ENCODE data around the gene PPP2R2B.

Gene PPP2R2B

DNA sequence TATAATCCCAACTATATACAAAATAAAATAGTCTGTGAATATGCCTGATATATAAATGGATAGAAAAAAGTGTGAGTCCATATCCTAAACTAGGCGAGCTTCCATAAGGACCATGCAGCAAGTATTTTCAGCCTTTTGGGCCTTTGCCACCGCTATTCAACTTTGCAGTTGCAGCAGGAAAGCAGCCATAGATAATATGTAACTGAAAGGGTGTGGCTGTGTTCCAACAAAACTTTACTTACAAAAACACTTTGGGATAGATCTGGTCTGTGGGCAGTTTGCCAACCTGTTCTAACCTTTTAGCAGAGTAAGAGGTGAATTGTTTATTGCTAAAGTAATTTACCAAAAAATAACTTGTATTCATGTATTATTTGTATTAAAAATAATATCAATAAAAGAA lies 234.8 kb downstream of the PPP2R2B start:
- TF ChIP-seq, protein P1, sequence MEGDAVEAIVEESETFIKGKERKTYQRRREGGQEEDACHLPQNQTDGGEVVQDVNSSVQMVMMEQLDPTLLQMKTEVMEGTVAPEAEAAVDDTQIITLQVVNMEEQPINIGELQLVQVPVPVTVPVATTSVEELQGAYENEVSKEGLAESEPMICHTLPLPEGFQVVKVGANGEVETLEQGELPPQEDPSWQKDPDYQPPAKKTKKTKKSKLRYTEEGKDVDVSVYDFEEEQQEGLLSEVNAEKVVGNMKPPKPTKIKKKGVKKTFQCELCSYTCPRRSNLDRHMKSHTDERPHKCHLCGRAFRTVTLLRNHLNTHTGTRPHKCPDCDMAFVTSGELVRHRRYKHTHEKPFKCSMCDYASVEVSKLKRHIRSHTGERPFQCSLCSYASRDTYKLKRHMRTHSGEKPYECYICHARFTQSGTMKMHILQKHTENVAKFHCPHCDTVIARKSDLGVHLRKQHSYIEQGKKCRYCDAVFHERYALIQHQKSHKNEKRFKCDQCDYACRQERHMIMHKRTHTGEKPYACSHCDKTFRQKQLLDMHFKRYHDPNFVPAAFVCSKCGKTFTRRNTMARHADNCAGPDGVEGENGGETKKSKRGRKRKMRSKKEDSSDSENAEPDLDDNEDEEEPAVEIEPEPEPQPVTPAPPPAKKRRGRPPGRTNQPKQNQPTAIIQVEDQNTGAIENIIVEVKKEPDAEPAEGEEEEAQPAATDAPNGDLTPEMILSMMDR (IDR thresholded peaks at IDR 0.05; ENCODE audit: low read depth, low read length), result no peak
- in situ Hi-C loops (cut with HindIII; ENCODE audit: low sequenced_read_pairs), result no loop called here
- H3K4me3 ChIP-seq (ENCODE audit: low read depth, low read length), result no peak overlapping the region
- no peak for DNase-seq (ENCODE audit: low read depth, low spot score)

DNA sequence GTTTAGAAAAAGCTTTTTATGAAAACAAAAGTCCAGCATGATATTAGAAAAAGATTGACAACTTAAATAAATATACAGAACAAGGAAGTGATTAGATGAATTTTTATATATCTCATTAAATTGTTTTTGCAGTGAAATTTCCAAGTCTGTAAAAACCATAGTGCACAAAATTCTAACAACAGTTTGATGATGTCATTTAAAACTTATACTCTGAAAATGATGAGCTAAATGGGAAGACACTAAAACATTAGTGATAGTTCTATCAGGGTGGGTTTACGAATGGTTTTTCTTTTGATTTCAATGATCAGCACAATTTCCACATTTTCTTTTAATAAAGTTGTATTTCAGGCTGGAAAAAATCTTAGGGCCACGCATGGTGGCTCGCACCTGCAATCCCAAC lies 236.1 kb downstream of the PPP2R2B start:
- no peak for DNase-seq (ENCODE audit: low read depth, low spot score)
- in situ Hi-C loops (cut with HindIII; ENCODE audit: low sequenced_read_pairs), result no loop called here
- TF ChIP-seq, protein P1 (IDR thresholded peaks at IDR 0.05; ENCODE audit: low read depth, low read length), result no peak
- H3K4me3 ChIP-seq (ENCODE audit: low read depth, low read length), result no peak overlapping the region

DNA sequence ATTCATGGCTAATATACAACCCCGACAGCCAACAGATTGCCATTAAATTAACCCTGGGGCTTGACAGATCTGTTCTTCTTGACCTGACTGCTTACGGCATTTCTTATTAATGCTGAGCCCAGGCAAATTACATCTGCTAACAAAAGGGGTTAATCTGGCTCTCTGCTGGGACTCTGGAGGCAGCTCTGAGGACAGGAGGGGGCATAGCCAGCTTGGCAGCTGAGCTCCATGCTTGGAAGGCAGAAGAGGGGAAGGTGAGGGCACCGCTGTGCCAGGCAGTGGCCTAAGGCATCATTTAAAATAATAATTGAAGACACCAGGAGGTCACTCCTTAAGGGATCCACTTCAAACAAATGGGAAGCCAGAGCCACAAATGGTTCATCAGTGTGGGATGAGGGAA lies 236.6 kb downstream of the PPP2R2B start:
- no peak overlapping the region for H3K4me3 ChIP-seq (ENCODE audit: low read depth, low read length)
- TF ChIP-seq, protein P1 (IDR thresholded peaks at IDR 0.05; ENCODE audit: low read depth, low read length), result no peak
- no peak for DNase-seq (ENCODE audit: low read depth, low spot score)
- in situ Hi-C loops (cut with HindIII; ENCODE audit: low sequenced_read_pairs), result no loop called here

DNA sequence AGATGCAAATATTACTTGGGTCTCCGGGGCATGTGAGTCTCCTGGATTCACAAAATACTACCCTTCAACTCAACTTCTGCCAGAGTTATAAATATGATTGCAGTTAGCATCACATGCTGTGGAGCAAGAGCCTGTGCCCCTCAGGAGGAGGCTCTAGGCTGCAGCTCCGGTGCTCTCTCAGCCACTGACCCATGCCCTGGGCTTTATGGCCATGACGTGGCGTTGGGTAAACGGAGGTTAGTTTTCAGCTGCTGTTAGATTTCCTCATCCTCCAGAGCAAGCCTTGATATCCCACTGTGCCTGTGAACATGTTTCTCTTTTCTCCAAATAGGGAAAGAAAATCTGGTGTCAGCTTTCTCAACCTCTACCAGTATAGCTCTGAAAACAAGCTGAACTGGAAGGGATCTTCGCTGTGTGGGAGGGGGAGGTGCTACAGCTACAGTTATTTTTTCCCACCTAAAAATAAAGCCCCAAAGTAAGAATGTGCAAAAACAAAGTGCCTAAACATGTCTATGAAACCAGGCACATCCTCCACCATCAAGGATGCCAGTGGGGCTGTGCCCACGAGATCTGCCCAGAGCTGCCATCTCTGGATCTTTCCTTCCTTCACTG lies 238.2 kb downstream of the PPP2R2B start:
- in situ Hi-C loops (cut with HindIII; ENCODE audit: low sequenced_read_pairs), result no loop called here
- TF ChIP-seq, protein P1 (IDR thresholded peaks at IDR 0.05; ENCODE audit: low read depth, low read length), result no peak
- no peak overlapping the region for H3K4me3 ChIP-seq (ENCODE audit: low read depth, low read length)
- DNase-seq (ENCODE audit: low read depth, low spot score), result peak; percentile 5

DNA sequence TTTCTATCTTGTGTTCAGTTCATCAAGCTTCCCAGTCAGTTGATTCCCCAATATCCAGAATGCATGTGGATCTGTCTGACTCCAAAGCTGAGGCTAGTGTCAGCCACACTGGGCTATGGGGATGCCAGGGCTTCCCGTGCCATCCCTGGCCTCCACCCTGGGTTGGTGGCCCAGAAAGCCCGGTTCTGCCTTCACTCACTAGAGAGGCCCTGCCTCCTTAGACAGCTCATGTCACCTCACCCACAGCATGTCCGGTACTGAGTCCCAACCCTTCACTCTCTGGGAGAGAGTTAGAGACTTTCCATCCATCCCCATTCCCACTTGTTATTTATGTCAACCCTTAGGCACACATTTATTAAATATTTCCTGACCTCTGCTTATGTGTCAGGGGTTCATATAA lies 243.1 kb downstream of the PPP2R2B start:
- no peak for DNase-seq (ENCODE audit: low read depth, low spot score)
- TF ChIP-seq, protein P1 (IDR thresholded peaks at IDR 0.05; ENCODE audit: low read depth, low read length), result no peak
- no peak overlapping the region for H3K4me3 ChIP-seq (ENCODE audit: low read depth, low read length)
- in situ Hi-C loops (cut with HindIII; ENCODE audit: low sequenced_read_pairs), result no loop called here

DNA sequence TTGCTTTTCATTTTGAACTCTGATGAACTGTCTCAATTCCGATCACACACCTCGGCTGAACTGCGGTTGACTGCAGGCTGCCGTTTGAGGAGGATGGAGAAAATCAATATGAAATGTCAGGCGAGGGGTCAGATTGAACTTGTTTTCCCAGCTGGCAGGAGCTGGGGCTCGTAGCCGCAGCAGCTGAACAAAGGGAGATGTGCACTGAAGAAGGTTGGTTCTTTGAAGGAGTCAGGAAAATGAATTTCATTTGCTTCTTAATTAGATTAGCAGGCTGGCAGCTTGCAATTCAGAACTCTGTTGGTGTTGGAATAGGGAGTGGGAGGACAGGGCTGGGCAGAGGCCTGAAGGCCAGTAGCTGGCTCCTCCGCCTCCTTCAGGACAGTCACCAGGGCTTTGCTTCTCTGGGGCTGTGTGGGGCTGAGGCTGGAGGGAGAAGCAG lies 245.2 kb downstream of the PPP2R2B start:
- no peak for DNase-seq (ENCODE audit: low read depth, low spot score)
- H3K4me3 ChIP-seq (ENCODE audit: low read depth, low read length), result no peak overlapping the region
- in situ Hi-C loops (cut with HindIII; ENCODE audit: low sequenced_read_pairs), result no loop called here
- TF ChIP-seq, protein P1 (IDR thresholded peaks at IDR 0.05; ENCODE audit: low read depth, low read length), result no peak
